ENCODE results near the gene FDXR.

The FDXR gene

DNA sequence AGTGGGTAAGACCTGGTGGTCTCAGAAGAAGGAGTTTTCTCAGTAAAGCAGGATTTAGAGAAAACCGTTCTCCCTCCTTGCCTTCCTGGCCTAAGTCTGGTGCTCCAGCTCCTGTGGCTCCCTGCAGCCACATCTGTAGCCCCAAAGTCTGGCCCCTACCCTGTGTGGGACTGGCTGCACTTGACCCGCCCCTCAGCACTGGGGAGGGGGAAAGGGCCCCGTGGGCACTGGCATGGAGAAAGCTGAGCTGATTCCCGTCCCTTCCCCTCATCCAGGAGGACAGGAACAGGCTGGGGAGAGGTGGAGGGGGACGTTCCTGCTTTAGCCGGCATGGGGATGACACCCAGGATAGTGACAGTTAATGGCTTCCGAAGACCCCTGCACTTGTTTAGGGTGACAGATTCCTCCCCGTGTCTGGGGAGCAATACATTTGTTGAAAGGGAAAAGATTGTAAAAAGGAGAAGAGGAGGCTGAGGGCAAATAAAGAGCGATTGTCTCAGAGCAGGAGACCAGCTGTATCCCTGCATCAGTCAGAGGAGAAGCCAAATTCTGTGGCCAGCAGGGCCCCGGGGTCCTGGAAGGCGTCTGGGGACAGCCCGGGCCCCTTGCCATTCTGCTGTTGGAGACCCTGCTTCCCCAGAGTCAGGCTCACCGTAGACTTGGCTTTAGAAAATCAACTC is 51.0 kb downstream of the FDXR start:
- Histone ChIP-seq H3K27ac (no peak overlapping the region), H3K4me3 (no peak overlapping the region)

DNA sequence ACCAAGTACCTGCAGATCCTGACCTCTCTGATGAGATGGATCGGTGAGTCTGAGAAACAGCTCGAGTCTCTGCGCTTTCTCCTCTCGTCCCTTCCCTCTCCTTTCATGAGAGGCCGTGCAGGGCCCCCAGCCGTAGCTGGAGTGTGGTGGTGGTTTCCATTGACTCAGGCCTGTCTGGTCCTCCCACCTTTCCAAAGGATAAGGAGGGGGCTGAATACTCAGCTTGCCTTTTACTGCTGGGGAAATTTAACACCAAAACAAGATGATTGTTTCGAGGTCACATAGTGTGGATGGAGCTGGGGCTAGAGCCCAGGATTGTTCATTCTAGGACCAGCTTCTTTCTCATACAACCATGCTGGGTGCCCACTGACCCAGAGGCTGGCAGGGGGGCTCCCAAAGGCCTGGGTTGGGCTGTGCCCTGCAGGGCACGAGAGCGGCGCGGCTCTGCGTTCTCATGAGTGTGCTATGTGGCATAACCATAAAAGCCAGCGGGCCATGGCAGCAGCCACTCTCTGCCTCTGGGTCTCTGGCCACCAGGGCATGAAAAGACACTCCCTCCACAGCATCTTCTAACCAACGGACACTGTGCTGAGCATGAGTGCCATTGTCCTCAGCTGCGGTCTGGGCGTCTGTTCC is 52.9 kb downstream of the FDXR start:
- H3K27ac ChIP-seq, result no peak overlapping the region
- H3K4me3 ChIP-seq, result no peak overlapping the region

DNA sequence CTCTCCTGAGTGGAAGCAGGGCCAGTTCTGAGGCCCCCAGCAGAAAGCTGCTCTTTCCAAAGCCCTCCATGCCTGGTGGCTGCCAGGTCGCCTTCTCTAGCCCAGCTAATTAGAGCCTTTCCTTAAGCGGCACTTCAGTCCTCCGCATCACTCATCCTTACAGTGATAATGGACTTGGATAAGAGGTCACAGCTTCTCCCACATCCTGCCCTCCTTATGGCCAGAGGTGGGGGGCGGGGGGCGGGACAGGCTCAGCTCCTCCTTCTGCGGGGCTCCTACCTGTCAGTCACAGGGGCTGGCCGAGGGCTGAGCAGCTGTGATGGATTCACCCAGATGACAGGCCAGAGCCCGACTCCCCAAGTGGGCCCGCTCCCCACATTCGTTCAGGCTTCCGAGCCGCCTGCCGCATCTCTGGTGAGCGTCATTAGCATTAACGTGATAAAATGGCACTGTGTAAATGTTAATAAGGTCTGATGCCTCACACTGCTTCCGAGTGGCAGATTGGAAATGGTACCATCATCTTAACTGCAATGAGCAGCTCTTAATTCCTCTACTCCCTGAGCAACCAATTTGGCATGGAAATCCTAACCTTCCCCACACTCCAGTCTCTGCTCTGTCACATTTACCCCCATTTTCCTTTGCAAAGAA is 54.4 kb downstream of the FDXR start:
- Histone ChIP-seq H3K27ac (no peak overlapping the region), H3K4me3 (no peak overlapping the region)

DNA sequence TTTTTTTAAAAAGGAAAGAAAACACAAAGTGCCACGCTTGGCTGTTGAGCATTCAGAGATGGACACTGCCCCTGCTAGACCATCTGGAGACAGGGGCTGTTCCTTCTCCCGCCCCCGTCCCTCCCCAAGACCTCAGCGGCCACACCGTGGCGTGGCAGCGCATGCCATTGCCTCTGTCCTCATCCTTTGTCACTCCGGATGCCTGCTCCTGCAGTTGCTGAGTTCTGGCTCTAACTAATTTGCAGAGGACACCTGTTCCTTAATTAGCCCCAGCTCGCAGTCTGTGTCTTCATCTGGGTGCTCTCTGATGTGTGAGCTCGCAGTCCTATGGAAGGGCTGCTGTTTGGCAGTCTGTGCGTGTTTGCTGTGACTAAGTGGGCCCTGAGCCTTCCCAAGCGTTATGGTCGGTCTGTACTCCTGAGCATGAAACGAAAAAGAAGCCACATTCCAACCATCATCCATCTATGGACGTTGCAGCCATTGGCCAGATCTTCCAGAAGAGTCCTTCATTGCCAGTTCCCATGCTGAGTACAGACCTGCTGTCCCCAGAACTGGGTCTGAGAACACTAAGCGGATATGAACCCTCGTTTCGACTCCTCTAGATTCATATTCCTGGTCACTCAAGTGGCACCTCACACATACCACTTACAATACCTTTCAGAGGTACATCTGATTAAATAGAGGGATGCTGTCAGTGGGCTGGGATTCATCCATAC is 55.7 kb downstream of the FDXR start:
- Histone ChIP-seq H3K27ac (no peak overlapping the region), H3K4me3 (no peak overlapping the region)

DNA sequence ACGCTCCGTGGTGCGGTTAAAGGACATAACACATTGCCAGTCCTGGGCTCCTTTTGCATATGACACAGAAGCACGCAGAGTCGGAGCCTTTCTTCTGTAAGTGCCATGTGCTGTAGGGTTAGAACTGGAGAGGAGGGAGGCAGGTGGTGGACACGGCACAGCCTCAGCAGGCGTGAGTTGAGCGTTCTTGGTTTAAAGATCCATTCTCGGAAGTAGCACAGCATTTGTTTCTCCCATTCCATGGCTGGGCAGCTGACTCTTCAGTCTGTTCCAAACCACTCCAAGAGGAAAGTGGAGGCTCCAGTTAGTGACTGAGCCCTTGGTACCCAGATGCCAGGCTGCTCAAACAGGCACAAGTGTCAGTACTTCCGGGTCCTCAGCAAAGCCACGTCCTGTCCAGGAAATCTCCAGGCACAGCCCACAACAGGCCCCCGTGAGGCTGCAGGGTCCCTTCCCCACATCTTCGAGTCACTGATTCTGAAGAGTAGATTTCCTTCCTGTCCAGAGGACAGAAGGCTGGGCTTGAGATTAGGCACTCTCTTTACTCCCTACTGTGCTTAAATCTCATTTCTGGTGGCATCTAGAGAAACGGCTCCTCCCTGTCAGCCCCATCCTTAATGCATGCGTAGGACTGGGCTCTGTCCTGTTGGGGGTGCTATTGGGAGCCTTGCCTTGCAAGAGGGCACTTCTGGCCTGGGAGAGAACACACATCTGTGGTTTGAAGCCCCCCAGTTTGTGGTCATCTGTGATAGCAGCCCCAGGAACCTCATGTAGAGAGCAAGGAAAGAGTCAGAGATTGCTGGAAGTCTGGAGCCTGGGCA is 57.0 kb downstream of the FDXR start:
- H3K4me3 ChIP-seq, result no peak overlapping the region
- H3K27ac ChIP-seq, result no peak overlapping the region

DNA sequence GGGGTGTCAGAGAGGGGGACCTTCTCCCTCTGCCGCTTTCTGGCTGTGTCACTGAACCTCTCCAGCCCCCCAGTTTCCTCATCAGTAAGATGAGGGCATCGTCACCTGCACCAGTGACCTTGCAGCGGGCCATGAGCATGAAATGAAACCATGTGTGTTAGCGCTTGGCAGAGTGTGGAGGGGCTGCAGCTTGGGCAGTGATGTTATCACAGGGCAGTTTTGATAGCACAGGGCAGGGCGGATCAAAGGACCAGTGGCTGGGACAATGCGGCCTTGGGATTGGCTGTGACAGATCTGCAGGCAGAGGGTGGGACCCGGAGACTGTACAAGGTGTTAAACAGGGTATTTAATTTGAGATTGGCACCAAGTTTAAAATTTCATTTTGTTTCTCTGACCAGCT is 57.7 kb downstream of the FDXR start:
- Histone ChIP-seq H3K27ac (no peak overlapping the region), H3K4me3 (no peak overlapping the region)

DNA sequence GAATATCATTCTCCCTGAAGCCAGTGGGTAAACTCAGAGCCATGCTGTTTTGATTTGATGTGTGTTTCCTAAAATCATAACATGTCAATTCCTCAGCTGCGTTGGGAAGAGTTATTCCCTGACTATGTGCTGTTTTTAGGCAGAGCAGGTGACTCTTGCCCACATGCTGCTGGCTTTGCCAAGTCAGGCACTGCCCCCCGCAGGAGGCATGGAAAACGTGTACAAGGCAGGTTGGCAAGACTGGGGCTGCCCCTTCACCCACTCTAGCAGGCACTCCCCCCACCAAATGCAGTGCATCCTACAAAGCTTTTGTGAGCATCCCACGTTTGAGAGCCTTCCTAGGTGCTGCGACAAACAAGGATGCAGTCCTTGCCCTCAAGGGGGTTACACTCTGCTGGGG is 58.3 kb downstream of the FDXR start:
- Histone ChIP-seq H3K27ac (no peak overlapping the region), H3K4me3 (no peak overlapping the region)

Measured in skin epidermis (tissue), 12 donors.